Natural killer cell (primary cell): Measurements from ENCODE around the gene MTMR11. TPM values are rescaled to one million over a fixed set of nuclear protein-coding genes. Genes with fewer than 3 reads are reported as not detected.
"Not testable (repeated sequence)": the region's sequence is repeated elsewhere in the genome, so short reads cannot be mapped to it uniquely, and the experiment has no call there.

Source experiments
- ATAC-seq, 3 donors: fragments of 150-1000 bp in 2 of 3; fragments of 200-7000 bp in 1 of 3; cut with Tn5 transposase; 1 replicate in 1 of 3; 2 replicates in 2 of 3; pipeline ENCODE4 v1.10.0; 2021; ENCODE audit warnings: mild to moderate bottlenecking in 2 of 3, moderate library complexity in 2 of 3
- DNase-seq, 2 donors: peaks; one replicate each; pipeline versions ENCODE4 v3.0.0 to v3.0.0-alpha.2; 2013 to 2021; ENCODE audit warnings: mixed read lengths in 1 of 2
- H3K27ac ChIP-seq: one replicate; pipeline ENCODE4 v1.5.1; 2013; ENCODE audit warnings: mild to moderate bottlenecking, low read length
- H3K27me3 ChIP-seq: one replicate; pipeline ENCODE4 v1.6.1; 2013; ENCODE audit warnings: low read length; ENCODE audit not compliant: control insufficient read depth, insufficient read depth
- H3K36me3 ChIP-seq: one replicate; pipeline ENCODE4 v1.6.1; 2013; ENCODE audit warnings: low read length; ENCODE audit not compliant: control insufficient read depth, insufficient read depth
- H3K4me1 ChIP-seq: one replicate; pipeline ENCODE4 v1.6.1; 2013; ENCODE audit warnings: low read length; ENCODE audit not compliant: control insufficient read depth, insufficient read depth
- H3K4me3 ChIP-seq: one replicate; pipeline ENCODE4 v1.5.1; 2013; ENCODE audit warnings: low read length
- H3K9me3 ChIP-seq: one replicate; pipeline ENCODE4 v1.6.1; 2013; ENCODE audit warnings: low read length; ENCODE audit not compliant: control insufficient read depth, insufficient read depth
- H3K27ac Mint-ChIP-seq, 2 donors: one replicate each; pipeline ENCODE4 v1.8.0; 2022; ENCODE audit warnings: mild to moderate bottlenecking in 2 of 2, mixed read lengths in 2 of 2, moderate library complexity in 1 of 2
- H3K27me3 Mint-ChIP-seq, 2 donors: one replicate each; pipeline ENCODE4 v1.8.0; 2022; ENCODE audit warnings: low read depth in 2 of 2, mixed read lengths in 2 of 2
- H3K36me3 Mint-ChIP-seq: one replicate; pipeline ENCODE4 v1.8.0; 2022; ENCODE audit warnings: mixed read lengths
- H3K4me1 Mint-ChIP-seq, 2 donors: one replicate each; pipeline ENCODE4 v1.8.0; 2022; ENCODE audit warnings: mixed read lengths in 2 of 2
- H3K4me3 Mint-ChIP-seq: one replicate; pipeline ENCODE4 v1.8.0; 2022; ENCODE audit warnings: mild to moderate bottlenecking, moderate library complexity, mixed read lengths
- H3K9me3 Mint-ChIP-seq, 2 donors: one replicate each; pipeline ENCODE4 v1.8.0; 2022; ENCODE audit warnings: mixed read lengths in 2 of 2
- WGBS: methylation state at CpG from one replicate; pipeline ENCODE4 v1.1.7; 2013; ENCODE audit warnings: missing lambda C conversion rate; ENCODE audit not compliant: insufficient coverage; 5-methylcytosine and 5-hydroxymethylcytosine counted together
- intact Hi-C: fragments of 100-400 bp; cut with micrococcal nuclease; formaldehyde crosslinking; loops from one replicate; pipeline ENCODE4 v1.14.2; 2022
- total RNA-seq, 4 donors: library from RNA; stranded (reverse); fragments of 120-200 nt in 1 of 4; gene quantifications; one replicate each; pipeline versions ENCODE4 v1.2.3 to v1.2.4, GENCODE V29; 2013 to 2022
- TF ChIP-seq, protein P1 (sequence below): fragments of 200-600 bp; IDR thresholded peaks from one replicate; pipeline ENCODE4 v1.8.0; 2022; ENCODE audit warnings: antibody characterized with exemption

MTMR11 gene
- total RNA-seq, 3 donors from 2014 or later (not counting 1 experiment from before 2014, with no cell fraction given): 1.8 to 3.0 (median 2.9) TPM

DNA sequence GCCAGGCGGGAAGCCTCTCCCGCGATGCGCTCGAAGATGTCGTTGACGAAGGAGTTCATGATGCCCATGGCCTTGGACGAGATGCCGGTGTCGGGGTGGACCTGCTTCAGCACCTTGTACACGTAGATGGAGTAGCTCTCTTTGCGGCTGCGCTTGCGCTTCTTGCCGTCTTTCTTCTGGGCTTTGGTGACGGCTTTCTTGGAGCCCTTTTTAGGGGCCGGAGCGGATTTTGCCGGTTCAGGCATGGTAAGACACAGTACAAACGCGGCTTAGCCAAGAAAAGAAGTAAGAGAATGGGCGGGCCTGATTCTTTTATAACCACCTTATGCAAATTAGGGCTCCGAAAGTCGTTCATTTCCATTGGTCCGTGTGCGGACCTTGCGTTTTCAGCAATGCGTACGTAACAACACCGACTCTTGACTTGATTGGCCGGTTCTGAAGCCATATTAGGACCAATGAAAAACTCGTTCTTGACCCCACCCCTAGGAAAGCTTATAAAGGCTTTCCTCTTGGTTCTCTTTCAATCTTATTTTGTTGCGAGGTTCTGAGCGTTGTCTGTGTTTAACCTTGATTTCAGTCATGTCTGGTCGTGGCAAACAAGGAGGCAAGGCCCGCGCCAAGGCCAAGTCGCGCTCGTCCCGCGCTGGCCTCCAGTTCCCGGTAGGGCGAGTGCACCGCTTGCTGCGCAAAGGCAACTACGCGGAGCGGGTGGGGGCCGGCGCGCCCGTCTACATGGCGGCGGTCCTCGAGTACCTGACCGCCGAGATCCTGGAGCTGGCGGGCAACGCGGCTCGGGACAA lies 50.1 kb downstream of the MTMR11 start:
- under 1% methylated on average over 61 of the region's 62 CpGs for WGBS
- no peaks in the 10 kb centered on the region for H3K4me1 Mint-ChIP-seq
- H3K27me3 Mint-ChIP-seq: no peaks in the 10 kb centered on the region
- Histone ChIP-seq H3K9me3 (no peaks in the 10 kb centered on the region), H3K27ac (peak overlapping the region; percentile 99), H3K4me3 (peak overlapping the region; percentile 61), H3K27me3 (no peaks in the 10 kb centered on the region), H3K36me3 (no peaks in the 10 kb centered on the region), H3K4me1 (peaks cover 28% of the 10 kb centered on the region)
- H3K27ac Mint-ChIP-seq: no peak overlapping the region
- no peaks in the 10 kb centered on the region for H3K9me3 Mint-ChIP-seq
- DNase-seq (peak; percentile 78 to 98), ATAC-seq (peak; percentile 61 to 82 (median 69))
- TF ChIP-seq, protein P1, sequence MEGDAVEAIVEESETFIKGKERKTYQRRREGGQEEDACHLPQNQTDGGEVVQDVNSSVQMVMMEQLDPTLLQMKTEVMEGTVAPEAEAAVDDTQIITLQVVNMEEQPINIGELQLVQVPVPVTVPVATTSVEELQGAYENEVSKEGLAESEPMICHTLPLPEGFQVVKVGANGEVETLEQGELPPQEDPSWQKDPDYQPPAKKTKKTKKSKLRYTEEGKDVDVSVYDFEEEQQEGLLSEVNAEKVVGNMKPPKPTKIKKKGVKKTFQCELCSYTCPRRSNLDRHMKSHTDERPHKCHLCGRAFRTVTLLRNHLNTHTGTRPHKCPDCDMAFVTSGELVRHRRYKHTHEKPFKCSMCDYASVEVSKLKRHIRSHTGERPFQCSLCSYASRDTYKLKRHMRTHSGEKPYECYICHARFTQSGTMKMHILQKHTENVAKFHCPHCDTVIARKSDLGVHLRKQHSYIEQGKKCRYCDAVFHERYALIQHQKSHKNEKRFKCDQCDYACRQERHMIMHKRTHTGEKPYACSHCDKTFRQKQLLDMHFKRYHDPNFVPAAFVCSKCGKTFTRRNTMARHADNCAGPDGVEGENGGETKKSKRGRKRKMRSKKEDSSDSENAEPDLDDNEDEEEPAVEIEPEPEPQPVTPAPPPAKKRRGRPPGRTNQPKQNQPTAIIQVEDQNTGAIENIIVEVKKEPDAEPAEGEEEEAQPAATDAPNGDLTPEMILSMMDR: no peak
- H3K36me3 Mint-ChIP-seq: no peaks in the 10 kb centered on the region
- no peak overlapping the region for H3K4me3 Mint-ChIP-seq
- intact Hi-C loops: no loop called here

DNA sequence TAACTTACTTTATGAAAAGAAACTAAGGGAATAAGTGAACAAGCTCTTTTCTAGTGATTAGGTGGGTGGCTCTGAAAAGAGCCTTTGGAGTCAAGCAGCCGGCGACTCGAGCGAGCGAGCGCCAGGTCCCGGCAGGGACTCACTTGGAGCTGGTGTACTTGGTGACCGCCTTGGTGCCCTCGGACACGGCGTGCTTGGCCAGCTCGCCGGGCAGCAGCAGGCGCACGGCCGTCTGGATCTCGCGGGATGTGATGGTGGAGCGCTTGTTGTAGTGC lies 50.6 kb downstream of the MTMR11 start:
- DNase-seq, ATAC-seq, H3K36me3 ChIP-seq, H3K4me1 Mint-ChIP-seq, H3K36me3 Mint-ChIP-seq, H3K4me3 Mint-ChIP-seq, H3K27me3 Mint-ChIP-seq, intact Hi-C loops, H3K27ac Mint-ChIP-seq, H3K27me3 ChIP-seq, H3K9me3 ChIP-seq, H3K9me3 Mint-ChIP-seq: not testable (repeated sequence)
- Histone ChIP-seq H3K4me1 (peaks cover 28% of the 10 kb centered on the region), H3K27ac (peak overlapping the region; percentile 80), H3K4me3 (peak overlapping the region; percentile 61)
- 0% methylated on average over 19 of the region's 19 CpGs for WGBS

DNA sequence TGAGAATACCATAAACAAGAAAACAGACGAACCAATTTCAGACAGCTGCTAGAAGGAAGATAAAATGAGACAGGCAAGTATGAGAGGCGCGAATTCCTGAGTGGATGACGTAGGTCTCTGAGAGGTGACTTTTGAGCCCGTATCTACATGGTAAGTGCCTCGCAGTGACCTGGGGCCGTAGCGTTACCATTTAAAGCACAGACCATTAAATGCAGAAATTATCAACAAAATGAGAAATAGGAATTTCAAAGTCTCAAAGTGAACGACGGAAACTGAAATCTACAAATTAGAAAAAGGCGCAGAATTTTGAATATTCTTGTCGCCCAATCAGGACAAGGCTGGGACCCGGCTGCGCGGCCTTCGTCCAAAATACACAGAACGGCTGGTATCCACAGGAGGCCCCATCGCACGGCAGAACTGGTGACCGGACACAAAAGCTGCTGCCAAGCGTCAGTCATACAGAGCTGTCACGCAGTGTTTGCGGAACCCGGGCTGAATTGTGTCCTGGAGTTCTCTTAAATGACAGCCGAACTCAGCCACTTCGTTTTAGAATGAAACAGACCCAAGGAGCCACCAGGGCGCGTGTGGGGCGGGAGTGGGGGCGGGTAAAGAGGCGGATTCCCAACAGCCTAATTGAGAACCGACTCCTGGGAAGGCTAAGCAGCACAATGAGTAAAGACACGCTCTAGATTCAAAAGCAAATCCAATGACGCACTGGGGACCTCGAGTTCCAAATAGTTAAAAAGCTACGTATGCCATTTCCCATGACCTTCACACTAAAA lies 51.1 kb downstream of the MTMR11 start:
- no peaks in the 10 kb centered on the region for H3K9me3 ChIP-seq
- Mint-ChIP-seq H3K36me3 (no peaks in the 10 kb centered on the region), H3K27me3 (no peaks in the 10 kb centered on the region), H3K9me3 (no peaks in the 10 kb centered on the region), H3K4me3 (no peak overlapping the region), H3K4me1 (no peaks in the 10 kb centered on the region), H3K27ac (no peak overlapping the region)
- peaks cover 28% of the 10 kb centered on the region for H3K4me1 ChIP-seq
- TF ChIP-seq, protein P1: no peak
- intact Hi-C loops: no loop called here
- no peaks in the 10 kb centered on the region for H3K36me3 ChIP-seq
- H3K27ac ChIP-seq: peak overlapping the region; percentile 80
- peak; percentile 68 to 77 for DNase-seq
- WGBS: under 1% methylated on average over 32 of the region's 36 CpGs
- H3K27me3 ChIP-seq: no peaks in the 10 kb centered on the region
- ATAC-seq: peak; percentile 5 to 15 (median 14)
- H3K4me3 ChIP-seq: peak overlapping the region; percentile 61
